Measurements from ENCODE around the gene RENBP.

Gene RENBP

DNA sequence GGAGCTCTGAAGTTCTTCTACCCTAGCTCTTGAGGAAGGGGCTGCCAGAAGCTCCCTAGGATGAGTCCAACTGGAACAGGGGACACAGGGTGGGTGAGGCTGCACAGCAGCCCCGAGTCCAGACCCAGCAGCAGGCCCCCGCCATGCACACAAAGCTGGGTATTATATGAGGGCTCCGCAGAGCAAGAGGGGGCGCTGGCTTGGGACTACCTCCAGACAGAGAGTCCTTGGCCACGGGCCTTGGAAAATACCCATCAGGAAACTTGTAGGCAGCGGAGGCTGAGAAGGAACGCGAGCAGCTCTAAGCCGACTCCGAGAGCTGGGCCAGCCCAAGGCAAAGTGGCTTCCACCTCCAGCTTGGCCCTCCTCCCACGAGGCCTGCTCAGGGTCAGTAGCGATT lies 19.1 kb upstream of the RENBP start:
- Histone ChIP-seq H2BK5ac (ENCODE audit: low read depth, low read length, poor library complexity) (no peak overlapping the region), H3K36me3 (ENCODE audit: control insufficient read depth in 1 of 2, insufficient read depth in 2 of 2, low read length in 2 of 2) (peaks cover 71 to 81% of the 10 kb centered on the region in 2 experiments), H3K79me2 (ENCODE audit: control insufficient read depth, insufficient read depth, low read length, poor library complexity) (peaks cover 34% of the 10 kb centered on the region), H3K4me2 (ENCODE audit: low read length) (no peak overlapping the region), H3K14ac (ENCODE audit: low read length) (no peak overlapping the region), H4K8ac (ENCODE audit: low read depth, low read length) (no peak overlapping the region), H4K12ac (ENCODE audit: low read depth, low read length) (no peak overlapping the region), H4K91ac (ENCODE audit: low read depth, low read length) (no peak overlapping the region), H3K27ac (ENCODE audit: low read depth, low read length) (no peak overlapping the region), H3K18ac (ENCODE audit: low read length) (no peak overlapping the region), H3K27me3 (ENCODE audit: insufficient read depth, low read length) (no peaks in the 10 kb centered on the region), H3K9me3 (ENCODE audit: insufficient read depth, low read depth, low read length) (no peaks in the 10 kb centered on the region), H3K4me1 (ENCODE audit: control insufficient read depth in 1 of 2, insufficient read depth in 2 of 2, low read length in 2 of 2) (peaks cover under 1 to 5% of the 10 kb centered on the region in 2 experiments), H2AK5ac (ENCODE audit: low read length) (no peak overlapping the region), H3K4ac (ENCODE audit: low read depth, low read length) (no peak overlapping the region), H3K79me1 (ENCODE audit: low read length) (no peaks in the 10 kb centered on the region), H3K23ac (ENCODE audit: low read length) (no peak overlapping the region), H3K4me3 (ENCODE audit: low read depth, low read length) (no peak overlapping the region), H2BK120ac (ENCODE audit: insufficient read depth, low read length, poor library complexity) (no peak overlapping the region), H2AFZ (ENCODE audit: insufficient read depth, low read length, poor library complexity) (peak overlapping the region; percentile 28), H2BK12ac (ENCODE audit: low read length) (no peak overlapping the region), H3K9ac (ENCODE audit: low read length) (no peak overlapping the region)
- no peak for DNase-seq
- no CpG with 5 or more reads among the region's 12 CpGs for WGBS (ENCODE audit: extremely low coverage, insufficient coverage, insufficient read length)

DNA sequence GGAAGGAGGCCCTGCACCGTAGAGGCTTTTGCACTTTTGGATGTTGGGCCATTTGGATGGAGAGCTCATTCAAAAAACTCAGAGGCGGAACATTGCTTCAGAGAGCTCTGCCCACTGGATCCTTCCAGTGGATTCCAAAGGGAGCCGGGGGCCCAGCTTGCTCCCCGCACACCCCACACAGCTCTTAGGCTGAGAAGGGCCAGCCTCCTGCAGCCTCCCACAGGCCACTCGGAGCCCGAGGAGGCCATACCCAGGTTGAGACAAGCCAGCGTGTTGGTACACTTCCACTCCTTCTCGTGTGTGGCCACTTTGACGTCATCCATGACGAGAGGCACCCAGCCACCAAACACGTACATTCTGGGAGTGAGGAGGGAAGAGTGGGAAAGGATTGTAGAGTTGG lies 16.8 kb upstream of the RENBP start:
- Histone ChIP-seq H2BK5ac (ENCODE audit: low read depth, low read length, poor library complexity) (no peak overlapping the region), H3K79me2 (ENCODE audit: control insufficient read depth, insufficient read depth, low read length, poor library complexity) (peaks cover 13% of the 10 kb centered on the region), H3K14ac (ENCODE audit: low read length) (no peak overlapping the region), H3K4me1 (ENCODE audit: control insufficient read depth in 1 of 2, insufficient read depth in 2 of 2, low read length in 2 of 2) (no peaks in the 10 kb centered on the region), H3K27me3 (ENCODE audit: insufficient read depth, low read length) (no peaks in the 10 kb centered on the region), H2BK12ac (ENCODE audit: low read length) (no peak overlapping the region), H4K91ac (ENCODE audit: low read depth, low read length) (no peak overlapping the region), H3K4ac (ENCODE audit: low read depth, low read length) (peak overlapping the region; percentile 6), H2AK5ac (ENCODE audit: low read length) (no peak overlapping the region), H3K9ac (ENCODE audit: low read length) (no peak overlapping the region), H3K4me2 (ENCODE audit: low read length) (no peak overlapping the region), H4K8ac (ENCODE audit: low read depth, low read length) (no peak overlapping the region), H3K79me1 (ENCODE audit: low read length) (no peaks in the 10 kb centered on the region), H2BK120ac (ENCODE audit: insufficient read depth, low read length, poor library complexity) (no peak overlapping the region), H4K12ac (ENCODE audit: low read depth, low read length) (no peak overlapping the region), H3K4me3 (ENCODE audit: low read depth, low read length) (no peak overlapping the region), H3K23ac (ENCODE audit: low read length) (no peak overlapping the region), H3K18ac (ENCODE audit: low read length) (no peak overlapping the region), H3K27ac (ENCODE audit: low read depth, low read length) (no peak overlapping the region), H3K36me3 (ENCODE audit: control insufficient read depth in 1 of 2, insufficient read depth in 2 of 2, low read length in 2 of 2) (peaks cover 88% of the 10 kb centered on the region in 2 experiments), H3K9me3 (ENCODE audit: insufficient read depth, low read depth, low read length) (no peaks in the 10 kb centered on the region), H2AFZ (ENCODE audit: insufficient read depth, low read length, poor library complexity) (no peak overlapping the region)
- no peak for DNase-seq
- WGBS (ENCODE audit: extremely low coverage, insufficient coverage, insufficient read length), result no CpG with 5 or more reads among the region's 11 CpGs

DNA sequence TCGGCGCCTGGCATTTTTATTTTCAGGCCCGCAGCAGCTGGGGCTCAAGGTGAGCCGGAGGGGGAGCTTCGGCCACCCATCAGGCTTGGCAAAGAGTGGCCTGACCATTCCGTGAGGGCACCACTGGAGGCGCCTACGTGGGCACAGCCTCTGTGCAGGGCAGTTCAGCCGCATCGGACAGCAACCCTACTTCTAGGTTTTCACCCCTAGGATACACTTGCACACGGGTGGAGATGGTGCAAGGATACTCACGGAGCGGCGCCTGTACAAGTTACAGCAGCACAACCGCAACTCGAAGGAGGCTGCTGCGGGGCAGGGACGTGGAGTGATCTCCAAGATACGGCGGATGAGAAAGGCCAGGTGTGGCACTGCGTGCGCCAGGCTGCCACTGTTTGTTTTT lies 16.3 kb upstream of the RENBP start:
- H4K91ac ChIP-seq (ENCODE audit: low read depth, low read length), result no peak overlapping the region
- no peak overlapping the region for H3K18ac ChIP-seq (ENCODE audit: low read length)
- no peak overlapping the region for H4K8ac ChIP-seq (ENCODE audit: low read depth, low read length)
- H3K23ac ChIP-seq (ENCODE audit: low read length), result no peak overlapping the region
- H3K27me3 ChIP-seq (ENCODE audit: insufficient read depth, low read length), result no peaks in the 10 kb centered on the region
- peaks cover 8% of the 10 kb centered on the region for H3K79me2 ChIP-seq (ENCODE audit: control insufficient read depth, insufficient read depth, low read length, poor library complexity)
- no CpG with 5 or more reads among the region's 22 CpGs for WGBS (ENCODE audit: extremely low coverage, insufficient coverage, insufficient read length)
- H2AFZ ChIP-seq (ENCODE audit: insufficient read depth, low read length, poor library complexity), result no peak overlapping the region
- no peak overlapping the region for H2BK12ac ChIP-seq (ENCODE audit: low read length)
- H3K4me2 ChIP-seq (ENCODE audit: low read length), result no peak overlapping the region
- H3K27ac ChIP-seq (ENCODE audit: low read depth, low read length), result no peak overlapping the region
- H3K4ac ChIP-seq (ENCODE audit: low read depth, low read length), result no peak overlapping the region
- no peaks in the 10 kb centered on the region for H3K9me3 ChIP-seq (ENCODE audit: insufficient read depth, low read depth, low read length)
- DNase-seq, result no peak
- H4K12ac ChIP-seq (ENCODE audit: low read depth, low read length), result no peak overlapping the region
- no peak overlapping the region for H2BK5ac ChIP-seq (ENCODE audit: low read depth, low read length, poor library complexity)
- no peaks in the 10 kb centered on the region for H3K4me1 ChIP-seq (ENCODE audit: control insufficient read depth in 1 of 2, insufficient read depth in 2 of 2, low read length in 2 of 2)
- H3K36me3 ChIP-seq (ENCODE audit: control insufficient read depth in 1 of 2, insufficient read depth in 2 of 2, low read length in 2 of 2), result peaks cover 91 to 92% of the 10 kb centered on the region in 2 experiments
- no peak overlapping the region for H3K4me3 ChIP-seq (ENCODE audit: low read depth, low read length)
- no peak overlapping the region for H2BK120ac ChIP-seq (ENCODE audit: insufficient read depth, low read length, poor library complexity)
- no peak overlapping the region for H3K9ac ChIP-seq (ENCODE audit: low read length)
- no peak overlapping the region for H2AK5ac ChIP-seq (ENCODE audit: low read length)
- H3K14ac ChIP-seq (ENCODE audit: low read length), result no peak overlapping the region
- H3K79me1 ChIP-seq (ENCODE audit: low read length), result no peaks in the 10 kb centered on the region

DNA sequence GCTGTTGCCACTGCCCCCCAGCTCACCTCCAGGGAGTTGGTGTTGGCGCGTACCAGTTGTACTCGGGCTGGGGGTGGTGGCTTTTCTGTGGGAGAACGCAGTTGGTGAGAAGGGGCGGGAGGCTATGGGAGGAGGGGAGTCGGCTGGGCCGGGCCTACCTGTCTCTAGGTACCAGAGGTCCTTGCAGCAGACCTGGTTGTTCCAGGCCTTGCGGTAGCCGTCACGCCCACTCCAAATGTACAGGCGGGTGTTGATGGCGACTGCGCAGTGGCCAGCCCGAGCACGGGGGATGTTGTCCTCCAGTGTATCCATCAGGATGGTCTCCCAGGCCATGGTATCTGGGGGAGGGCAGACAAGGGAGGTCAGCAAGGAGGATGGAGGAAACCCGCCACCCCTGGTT lies 15.6 kb upstream of the RENBP start:
- Histone ChIP-seq H3K79me2 (ENCODE audit: control insufficient read depth, insufficient read depth, low read length, poor library complexity) (peaks cover 6% of the 10 kb centered on the region), H3K9ac (ENCODE audit: low read length) (no peak overlapping the region), H3K27ac (ENCODE audit: low read depth, low read length) (no peak overlapping the region), H3K23ac (ENCODE audit: low read length) (no peak overlapping the region), H2BK5ac (ENCODE audit: low read depth, low read length, poor library complexity) (no peak overlapping the region), H4K8ac (ENCODE audit: low read depth, low read length) (no peak overlapping the region), H3K79me1 (ENCODE audit: low read length) (no peaks in the 10 kb centered on the region), H3K18ac (ENCODE audit: low read length) (no peak overlapping the region), H3K4me3 (ENCODE audit: low read depth, low read length) (no peak overlapping the region), H2BK120ac (ENCODE audit: insufficient read depth, low read length, poor library complexity) (no peak overlapping the region), H3K27me3 (ENCODE audit: insufficient read depth, low read length) (no peaks in the 10 kb centered on the region), H2AK5ac (ENCODE audit: low read length) (no peak overlapping the region), H3K9me3 (ENCODE audit: insufficient read depth, low read depth, low read length) (no peaks in the 10 kb centered on the region), H3K4ac (ENCODE audit: low read depth, low read length) (no peak overlapping the region), H2BK12ac (ENCODE audit: low read length) (no peak overlapping the region), H3K4me2 (ENCODE audit: low read length) (no peak overlapping the region), H3K36me3 (ENCODE audit: control insufficient read depth in 1 of 2, insufficient read depth in 2 of 2, low read length in 2 of 2) (peaks cover 95 to 96% of the 10 kb centered on the region in 2 experiments), H4K91ac (ENCODE audit: low read depth, low read length) (no peak overlapping the region), H3K4me1 (ENCODE audit: control insufficient read depth in 1 of 2, insufficient read depth in 2 of 2, low read length in 2 of 2) (no peaks in the 10 kb centered on the region), H2AFZ (ENCODE audit: insufficient read depth, low read length, poor library complexity) (no peak overlapping the region), H3K14ac (ENCODE audit: low read length) (no peak overlapping the region), H4K12ac (ENCODE audit: low read depth, low read length) (no peak overlapping the region)
- WGBS (ENCODE audit: extremely low coverage, insufficient coverage, insufficient read length), result no CpG with 5 or more reads among the region's 16 CpGs
- DNase-seq, result no peak

All from trophoblast cell (in vitro differentiated cells and primary cell).